Astrocyte of the spinal cord (primary cell): ENCODE measurements around the gene DHCR24.

Source experiments
- DNase-seq: peaks from one replicate; pipeline ENCODE4 v3.0.0; 2011; ENCODE audit warnings: low read depth, low spot score
- H3K4me3 ChIP-seq: 2 replicates; pipeline ENCODE4 v1.5.1; 2011; ENCODE audit warnings: low read depth, mild to moderate bottlenecking, low read length, moderate library complexity
- CTCF ChIP-seq: IDR thresholded peaks from 2 replicates; pipeline ENCODE4 v1.5.1; 2012; ENCODE audit warnings: low read depth, mild to moderate bottlenecking, low read length, inconsistent platforms
- in situ Hi-C: cut with HindIII; loops from 2 replicates; pipeline ENCODE4 v1.10.0; 2017; ENCODE audit warnings: low sequenced_read_pairs

DHCR24 gene

GRCh38 chr1:54819733-54820132 lies 67.3 kb downstream of the DHCR24 start:
- no peak for TF ChIP-seq CTCF
- no peak for DNase-seq
- no peak overlapping the region for H3K4me3 ChIP-seq
- in situ Hi-C loops, result no loop called here

- in situ Hi-C loops, result no loop called here
- no peak for DNase-seq
- H3K4me3 ChIP-seq, result no peak overlapping the region
- TF ChIP-seq CTCF, result no peak
Observed at GRCh38 chr1:54819195-54819536, 67.8 kb downstream of the DHCR24 start.

- H3K4me3 ChIP-seq, result no peak overlapping the region
- in situ Hi-C loops, result no loop called here
- DNase-seq, result no peak
- no peak for TF ChIP-seq CTCF
Observed at GRCh38 chr1:54818461-54819194, 68.4 kb downstream of the DHCR24 start.

- TF ChIP-seq CTCF, result no peak
- no peak overlapping the region for H3K4me3 ChIP-seq
- no peak for DNase-seq
- in situ Hi-C loops, result no loop called here
Observed at GRCh38 chr1:54816951-54817350, 70.0 kb downstream of the DHCR24 start.

GRCh38 chr1:54816130-54816529 lies 70.9 kb downstream of the DHCR24 start:
- H3K4me3 ChIP-seq, result no peak overlapping the region
- DNase-seq, result no peak
- in situ Hi-C loops, result no loop called here
- TF ChIP-seq CTCF, result no peak

GRCh38 chr1:54815086-54815876 lies 71.7 kb downstream of the DHCR24 start:
- in situ Hi-C loops, result no loop called here
- no peak overlapping the region for H3K4me3 ChIP-seq
- TF ChIP-seq CTCF, result no peak
- no peak for DNase-seq
